IPS-NIHi11 (cell line): Measurements from ENCODE around the gene COL4A4.
A peak's percentile ranks its signal among the peaks of the same experiment; 100 is the strongest.
"Not testable (repeated sequence)": the region's sequence is repeated elsewhere in the genome, so short reads cannot be mapped to it uniquely, and the experiment has no call there.

Source experiments
- DNase-seq: peaks from one replicate; pipeline ENCODE4 v3.0.0; 2012; ENCODE audit warnings: mixed read lengths, low spot score

COL4A4 gene

GRCh38 chr2:227163998-227164762 is at the start of gene COL4A4, which contains the start of gene COL4A3:
Gene COL4A4, minus strand, starts transcription at chr2:227164205. Its CDS starts 16,722 bp downstream, at chr2:227147483.
Gene COL4A3, plus strand, starts transcription at chr2:227164624. Its CDS starts 103 bp downstream, at chr2:227164727.
- peak; percentile 70 for DNase-seq

GRCh38 chr2:227207573-227207972 is 43.6 kb upstream of the COL4A4 start:
- no peak for DNase-seq

DNA sequence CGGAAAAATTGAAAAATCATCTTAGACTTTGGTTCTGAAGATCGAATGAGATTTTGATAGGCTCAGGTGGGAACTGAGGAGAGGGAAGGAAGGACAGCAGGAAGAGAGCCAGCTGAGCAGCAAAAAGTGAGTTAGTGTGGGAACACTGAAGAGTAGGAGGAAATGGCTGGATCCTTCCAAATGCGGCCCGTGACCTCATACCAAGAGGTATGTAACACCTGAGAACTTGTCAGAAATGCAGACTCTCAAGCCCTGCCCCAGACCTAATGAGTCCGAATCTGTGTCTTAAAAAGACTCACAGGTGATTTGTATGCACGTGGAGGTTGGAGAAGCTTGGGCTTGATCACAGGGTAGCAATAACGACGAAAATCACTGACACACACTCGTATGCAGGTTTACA is 42.4 kb upstream of the COL4A4 start:
- DNase-seq = no peak

- DNase-seq = no peak
These were observed 41.7 kb upstream of the COL4A4 start for GRCh38 chr2:227205701-227206100.

GRCh38 chr2:227204452-227204851 is 40.4 kb upstream of the COL4A4 start:
- no peak for DNase-seq

GRCh38 chr2:227201771-227202170 is 37.8 kb upstream of the COL4A4 start:
- DNase-seq = no peak

GRCh38 chr2:227198866-227199265 is 34.9 kb upstream of the COL4A4 start:
- DNase-seq = no peak

GRCh38 chr2:227194219-227194618 is 30.2 kb upstream of the COL4A4 start:
- DNase-seq = no peak

- DNase-seq = no peak
These were observed 28.5 kb upstream of the COL4A4 start for GRCh38 chr2:227192491-227192890.

GRCh38 chr2:227191367-227191766 is 27.4 kb upstream of the COL4A4 start:
- peak; percentile 36 for DNase-seq

GRCh38 chr2:227188292-227188691 is 24.3 kb upstream of the COL4A4 start:
- DNase-seq = no peak

DNA sequence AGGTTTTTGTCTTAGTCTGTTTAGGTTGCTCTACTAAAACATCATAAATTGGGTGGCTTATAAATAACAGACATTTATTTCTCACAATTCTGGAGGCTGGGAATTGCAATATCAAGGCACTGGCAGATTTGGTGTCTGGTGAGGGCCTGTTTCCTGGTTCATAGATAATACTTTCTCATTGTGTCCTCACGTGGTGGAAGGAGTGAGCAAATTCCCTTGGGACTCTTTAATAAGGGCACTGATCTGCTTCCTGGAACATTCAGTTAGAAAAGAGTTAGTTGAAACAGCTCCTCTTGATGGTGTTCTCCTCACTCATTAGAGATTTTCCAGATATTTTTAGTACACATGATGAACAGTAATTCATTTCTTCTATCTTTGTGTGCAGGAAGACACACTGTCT is 22.7 kb upstream of the COL4A4 start:
- no peak for DNase-seq

DNA sequence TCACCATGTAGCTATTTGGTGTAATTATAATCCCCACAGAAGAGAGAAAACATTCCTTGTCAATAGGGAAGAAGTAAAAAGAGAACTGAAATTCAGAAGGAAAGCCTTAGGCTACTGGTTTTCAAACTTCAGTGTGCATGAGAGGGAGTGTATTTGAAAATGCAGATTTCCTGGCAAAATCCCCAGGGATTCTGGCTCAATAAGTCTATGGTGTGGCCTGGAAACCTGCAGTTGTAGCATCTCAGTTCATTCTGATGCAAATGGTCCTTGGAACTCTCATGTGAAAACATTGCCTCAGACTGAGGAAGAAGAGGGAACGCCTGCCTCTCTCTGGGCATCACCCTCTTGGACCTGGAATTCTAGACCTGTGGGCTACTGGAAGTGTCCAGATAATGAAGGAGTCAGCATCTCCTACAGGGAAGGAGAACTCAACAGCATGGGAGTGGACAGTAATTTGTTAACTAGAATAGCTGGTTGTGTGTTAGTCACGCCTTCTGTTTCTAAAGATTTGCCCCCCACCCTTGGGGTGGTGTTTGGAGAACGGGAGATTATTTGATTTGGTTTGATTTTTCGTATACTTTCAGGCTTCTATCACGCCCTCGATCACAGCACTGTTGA is 21.7 kb upstream of the COL4A4 start:
- no peak for DNase-seq

GRCh38 chr2:227183657-227184367 is 19.8 kb upstream of the COL4A4 start:
- no peak for DNase-seq

DNA sequence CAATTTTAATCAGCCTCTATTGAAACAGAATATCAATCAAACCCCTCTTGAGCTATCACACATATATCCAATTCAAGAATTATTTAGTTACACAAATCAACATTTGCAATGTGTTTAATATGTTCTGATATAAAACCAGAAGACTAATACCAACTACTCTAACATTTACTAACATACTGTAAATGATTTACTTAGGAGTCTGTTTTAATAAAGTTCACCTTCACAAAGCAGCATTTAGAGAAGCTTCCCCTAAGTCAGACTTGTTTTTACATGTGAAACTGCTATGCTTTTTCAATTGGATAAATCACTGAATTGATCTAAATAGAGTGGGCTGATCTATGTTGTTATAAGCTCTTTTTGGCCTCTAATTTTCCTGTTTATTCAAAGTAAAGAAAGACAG is 18.8 kb upstream of the COL4A4 start:
- no peak for DNase-seq

GRCh38 chr2:227180770-227181169 is 16.8 kb upstream of the COL4A4 start:
- DNase-seq = no peak

DNA sequence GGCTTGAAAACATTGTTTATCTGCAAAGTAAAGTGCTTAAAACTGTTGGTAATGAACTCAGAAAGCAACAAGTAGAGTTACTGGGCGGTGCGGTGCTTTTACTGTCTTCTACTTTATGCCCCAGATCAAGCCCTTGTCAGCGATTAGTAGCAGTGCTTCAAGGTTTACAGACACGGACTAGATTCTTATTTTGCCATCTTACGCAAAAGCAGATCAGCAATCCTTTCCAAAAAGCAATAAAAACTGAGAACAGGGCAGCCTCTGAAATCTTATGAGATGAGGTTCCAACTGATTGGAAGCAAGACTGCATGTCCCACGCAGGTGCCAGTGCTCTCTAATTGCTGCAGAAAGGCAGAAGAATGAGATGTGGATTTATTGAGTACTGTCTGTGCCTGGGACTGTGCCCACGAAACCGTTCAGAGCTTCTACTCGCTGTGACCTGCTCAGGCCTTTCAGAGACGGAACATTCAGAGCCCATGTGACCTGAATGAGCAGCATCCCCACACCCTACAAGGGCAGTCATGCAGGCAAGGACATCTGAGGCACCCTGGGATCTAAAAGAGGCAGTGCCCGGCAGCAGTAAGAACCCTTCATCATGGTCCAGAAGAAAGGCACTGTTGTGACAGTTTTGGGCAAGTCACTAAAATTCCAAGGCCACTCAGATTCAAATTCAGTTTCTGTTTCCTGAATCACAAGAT is 16.1 kb upstream of the COL4A4 start:
- no peak for DNase-seq

- no peak for DNase-seq
These were observed 13.8 kb upstream of the COL4A4 start for GRCh38 chr2:227177592-227178336.

GRCh38 chr2:227171779-227172178 is 7.8 kb upstream of the COL4A4 start:
- not testable (repeated sequence) for DNase-seq

- DNase-seq = peak; percentile 33
These were observed 822 bp upstream of the COL4A4 start for GRCh38 chr2:227164763-227165291.

GRCh38 chr2:227163485-227163997 is 464 bp downstream of the COL4A4 start:
- peak; percentile 32 for DNase-seq
